ENCODE measurements around the gene SLC4A11.

- no peak for TF ChIP-seq POLR2A (IDR thresholded peaks at IDR 0.05)
- TF ChIP-seq, protein P1, sequence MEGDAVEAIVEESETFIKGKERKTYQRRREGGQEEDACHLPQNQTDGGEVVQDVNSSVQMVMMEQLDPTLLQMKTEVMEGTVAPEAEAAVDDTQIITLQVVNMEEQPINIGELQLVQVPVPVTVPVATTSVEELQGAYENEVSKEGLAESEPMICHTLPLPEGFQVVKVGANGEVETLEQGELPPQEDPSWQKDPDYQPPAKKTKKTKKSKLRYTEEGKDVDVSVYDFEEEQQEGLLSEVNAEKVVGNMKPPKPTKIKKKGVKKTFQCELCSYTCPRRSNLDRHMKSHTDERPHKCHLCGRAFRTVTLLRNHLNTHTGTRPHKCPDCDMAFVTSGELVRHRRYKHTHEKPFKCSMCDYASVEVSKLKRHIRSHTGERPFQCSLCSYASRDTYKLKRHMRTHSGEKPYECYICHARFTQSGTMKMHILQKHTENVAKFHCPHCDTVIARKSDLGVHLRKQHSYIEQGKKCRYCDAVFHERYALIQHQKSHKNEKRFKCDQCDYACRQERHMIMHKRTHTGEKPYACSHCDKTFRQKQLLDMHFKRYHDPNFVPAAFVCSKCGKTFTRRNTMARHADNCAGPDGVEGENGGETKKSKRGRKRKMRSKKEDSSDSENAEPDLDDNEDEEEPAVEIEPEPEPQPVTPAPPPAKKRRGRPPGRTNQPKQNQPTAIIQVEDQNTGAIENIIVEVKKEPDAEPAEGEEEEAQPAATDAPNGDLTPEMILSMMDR (IDR thresholded peaks at IDR 0.05), result no peak
- no peak for TF ChIP-seq EP300 (IDR thresholded peaks at IDR 0.05; ENCODE audit: low read depth)
- no peak for TF ChIP-seq POLR2AphosphoS5 (IDR thresholded peaks at IDR 0.05)
Observed at GRCh38 chr20:3243718-3244358, 4.8 kb upstream of the SLC4A11 start.
